ENCODE measurements around the gene VN1R5. TPM values are rescaled to one million over a fixed set of nuclear protein-coding genes. Genes with fewer than 3 reads are reported as not detected.

Gene VN1R5
- total and polyA plus RNA-seq, 2 of the 13 experiments (the other 11 are each of a cell fraction or from before 2014, with no cell fraction given) = not detected

GRCh38 chr1:247210376-247211117 is 45.3 kb upstream of the VN1R5 start (continued):
- TF ChIP-seq HNF4G (IDR thresholded peaks at IDR 0.05; ENCODE audit: borderline replicate concordance, low read depth, low read length) (no peak), HNF4G (CRISPR knock-in tag; IDR thresholded peaks at IDR 0.05; ENCODE audit: borderline replicate concordance, low read depth) (no peak), ETV6 (CRISPR knock-in tag; conservative IDR thresholded peaks at IDR 0.05) (no peak), ZNF605 (CRISPR knock-in tag; IDR thresholded peaks at IDR 0.05) (peak; percentile 86), FOXA3 (CRISPR knock-in tag; IDR thresholded peaks at IDR 0.05) (no peak), ZNF746 (CRISPR knock-in tag; IDR thresholded peaks at IDR 0.05) (0 out of 2 replicates have a peak, but pooled peaks have one; percentile 30), ZBTB21 (CRISPR knock-in tag; IDR thresholded peaks at IDR 0.05) (no peak), IRX3 (CRISPR knock-in tag; IDR thresholded peaks at IDR 0.05; ENCODE audit: borderline replicate concordance, low read depth) (no peak), HNRNPUL1 (IDR thresholded peaks at IDR 0.05; ENCODE audit: low read depth, low read length) (no peak), GABPA (IDR thresholded peaks at IDR 0.05; ENCODE audit: low read depth, low read length) (peak; percentile 61), GABPA (CRISPR knock-in tag; IDR thresholded peaks at IDR 0.05; ENCODE audit: low read depth) (peak; percentile 45), GATAD1 (CRISPR knock-in tag; IDR thresholded peaks at IDR 0.05) (peak; percentile 22; the same call in 1 of the 2 replicates), ZNF646 (CRISPR knock-in tag; IDR thresholded peaks at IDR 0.05) (no peak), ZBTB8A (CRISPR knock-in tag; IDR thresholded peaks at IDR 0.05; ENCODE audit: borderline replicate concordance, low read depth) (no peak), GFI1 (CRISPR knock-in tag; IDR thresholded peaks at IDR 0.05; ENCODE audit: borderline replicate concordance) (no peak; the same call in 1 of the 2 replicates), NFE2L1 (CRISPR knock-in tag; IDR thresholded peaks at IDR 0.05; ENCODE audit: borderline replicate concordance) (no peak), ZSCAN29 (CRISPR knock-in tag; conservative IDR thresholded peaks at IDR 0.05) (0 out of 2 replicates have a peak, but pooled peaks have one; percentile 26), ZNF577 (CRISPR knock-in tag; IDR thresholded peaks at IDR 0.05; ENCODE audit: borderline replicate concordance, low read depth) (no peak), ZNF580 (CRISPR knock-in tag; IDR thresholded peaks at IDR 0.05; ENCODE audit: borderline replicate concordance, low read depth) (no peak), ZNF737 (CRISPR knock-in tag; IDR thresholded peaks at IDR 0.05; ENCODE audit: borderline replicate concordance) (no peak)
- TF ChIP-seq, protein P1, sequence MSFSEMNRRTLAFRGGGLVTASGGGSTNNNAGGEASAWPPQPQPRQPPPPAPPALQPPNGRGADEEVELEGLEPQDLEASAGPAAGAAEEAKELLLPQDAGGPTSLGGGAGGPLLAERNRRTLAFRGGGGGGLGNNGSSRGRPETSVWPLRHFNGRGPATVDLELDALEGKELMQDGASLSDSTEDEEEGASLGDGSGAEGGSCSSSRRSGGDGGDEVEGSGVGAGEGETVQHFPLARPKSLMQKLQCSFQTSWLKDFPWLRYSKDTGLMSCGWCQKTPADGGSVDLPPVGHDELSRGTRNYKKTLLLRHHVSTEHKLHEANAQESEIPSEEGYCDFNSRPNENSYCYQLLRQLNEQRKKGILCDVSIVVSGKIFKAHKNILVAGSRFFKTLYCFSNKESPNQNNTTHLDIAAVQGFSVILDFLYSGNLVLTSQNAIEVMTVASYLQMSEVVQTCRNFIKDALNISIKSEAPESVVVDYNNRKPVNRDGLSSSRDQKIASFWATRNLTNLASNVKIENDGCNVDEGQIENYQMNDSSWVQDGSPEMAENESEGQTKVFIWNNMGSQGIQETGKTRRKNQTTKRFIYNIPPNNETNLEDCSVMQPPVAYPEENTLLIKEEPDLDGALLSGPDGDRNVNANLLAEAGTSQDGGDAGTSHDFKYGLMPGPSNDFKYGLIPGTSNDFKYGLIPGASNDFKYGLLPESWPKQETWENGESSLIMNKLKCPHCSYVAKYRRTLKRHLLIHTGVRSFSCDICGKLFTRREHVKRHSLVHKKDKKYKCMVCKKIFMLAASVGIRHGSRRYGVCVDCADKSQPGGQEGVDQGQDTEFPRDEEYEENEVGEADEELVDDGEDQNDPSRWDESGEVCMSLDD (CRISPR knock-in tag; IDR thresholded peaks at IDR 0.05; ENCODE audit: borderline replicate concordance) = no peak
